WI38 (cell line): ENCODE data around the gene CLIP4.

Experiments used
- H3K4me3 ChIP-seq: 2 replicates; pipeline ENCODE4 v1.5.1; 2011; ENCODE audit warnings: low read depth, mild to moderate bottlenecking, control low read depth, low read length
- TF ChIP-seq, protein P1 (sequence below): IDR thresholded peaks from 2 replicates; pipeline ENCODE4 v1.5.1; 2012; ENCODE audit warnings: low read depth, mild to moderate bottlenecking, control low read depth, low read length

The CLIP4 gene

DNA sequence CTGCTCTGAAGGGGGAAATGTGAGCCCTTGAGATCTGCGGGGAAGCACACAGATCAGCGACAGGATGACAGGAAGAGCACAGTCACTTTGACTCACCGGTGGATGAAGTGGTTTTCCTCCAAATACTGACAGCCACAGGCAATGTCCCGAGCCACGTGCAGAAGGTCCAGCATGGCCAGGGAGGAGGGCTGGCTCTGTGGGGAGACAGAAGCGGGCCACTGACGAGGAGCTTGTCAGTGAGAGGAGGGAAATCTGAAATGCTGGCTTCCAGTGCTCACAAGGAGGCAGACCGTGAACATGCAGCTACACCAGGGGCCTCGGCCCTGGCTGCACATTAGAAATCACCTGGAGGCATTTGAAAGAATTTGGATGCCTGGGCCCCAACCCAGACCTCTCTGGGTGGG, 98.7 kb downstream of the CLIP4 start:
- no peak overlapping the region for H3K4me3 ChIP-seq
- TF ChIP-seq, protein P1, sequence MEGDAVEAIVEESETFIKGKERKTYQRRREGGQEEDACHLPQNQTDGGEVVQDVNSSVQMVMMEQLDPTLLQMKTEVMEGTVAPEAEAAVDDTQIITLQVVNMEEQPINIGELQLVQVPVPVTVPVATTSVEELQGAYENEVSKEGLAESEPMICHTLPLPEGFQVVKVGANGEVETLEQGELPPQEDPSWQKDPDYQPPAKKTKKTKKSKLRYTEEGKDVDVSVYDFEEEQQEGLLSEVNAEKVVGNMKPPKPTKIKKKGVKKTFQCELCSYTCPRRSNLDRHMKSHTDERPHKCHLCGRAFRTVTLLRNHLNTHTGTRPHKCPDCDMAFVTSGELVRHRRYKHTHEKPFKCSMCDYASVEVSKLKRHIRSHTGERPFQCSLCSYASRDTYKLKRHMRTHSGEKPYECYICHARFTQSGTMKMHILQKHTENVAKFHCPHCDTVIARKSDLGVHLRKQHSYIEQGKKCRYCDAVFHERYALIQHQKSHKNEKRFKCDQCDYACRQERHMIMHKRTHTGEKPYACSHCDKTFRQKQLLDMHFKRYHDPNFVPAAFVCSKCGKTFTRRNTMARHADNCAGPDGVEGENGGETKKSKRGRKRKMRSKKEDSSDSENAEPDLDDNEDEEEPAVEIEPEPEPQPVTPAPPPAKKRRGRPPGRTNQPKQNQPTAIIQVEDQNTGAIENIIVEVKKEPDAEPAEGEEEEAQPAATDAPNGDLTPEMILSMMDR, result no peak

DNA sequence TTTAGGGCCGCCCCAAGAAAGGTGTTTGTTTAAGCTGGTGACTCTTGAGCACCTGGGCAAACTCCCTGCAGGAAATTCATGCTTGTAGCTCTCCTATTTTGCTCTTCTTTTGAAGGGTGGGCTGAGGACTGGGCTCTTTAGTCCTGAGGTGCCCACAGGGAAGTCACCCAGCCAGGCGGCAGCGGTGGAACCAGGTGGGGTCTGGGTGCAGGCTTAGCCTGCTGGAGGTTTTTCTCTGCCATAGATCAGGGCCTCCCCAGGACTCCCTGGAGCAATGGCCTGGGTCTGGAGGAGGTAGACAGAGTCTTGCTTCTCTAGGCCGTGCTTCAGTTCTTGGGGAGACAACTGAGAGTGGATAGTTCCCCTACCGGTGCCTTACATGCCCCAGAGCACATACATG, 99.9 kb downstream of the CLIP4 start:
- H3K4me3 ChIP-seq, result no peak overlapping the region
- TF ChIP-seq, protein P1, result no peak

GRCh38 chr2:29215739-29216608, 100.8 kb downstream of the CLIP4 start:
- no peak overlapping the region for H3K4me3 ChIP-seq
- TF ChIP-seq, protein P1, result no peak

DNA sequence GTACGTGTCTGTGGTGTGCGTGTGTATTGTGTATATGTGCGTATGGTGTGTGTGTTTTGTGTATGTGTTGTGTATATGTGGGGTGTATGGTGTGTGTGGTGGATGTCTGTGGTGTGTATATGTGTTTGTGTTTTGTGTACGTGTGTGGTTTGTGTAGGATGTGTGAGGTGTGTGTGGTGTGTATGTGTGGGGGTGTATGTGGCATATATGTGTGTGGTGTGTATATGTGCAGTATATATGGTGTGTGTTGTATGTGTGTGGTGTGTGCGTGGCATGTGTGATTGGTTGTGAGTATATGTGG, 101.3 kb downstream of the CLIP4 start:
- H3K4me3 ChIP-seq, result no peak overlapping the region
- TF ChIP-seq, protein P1, result no peak

DNA sequence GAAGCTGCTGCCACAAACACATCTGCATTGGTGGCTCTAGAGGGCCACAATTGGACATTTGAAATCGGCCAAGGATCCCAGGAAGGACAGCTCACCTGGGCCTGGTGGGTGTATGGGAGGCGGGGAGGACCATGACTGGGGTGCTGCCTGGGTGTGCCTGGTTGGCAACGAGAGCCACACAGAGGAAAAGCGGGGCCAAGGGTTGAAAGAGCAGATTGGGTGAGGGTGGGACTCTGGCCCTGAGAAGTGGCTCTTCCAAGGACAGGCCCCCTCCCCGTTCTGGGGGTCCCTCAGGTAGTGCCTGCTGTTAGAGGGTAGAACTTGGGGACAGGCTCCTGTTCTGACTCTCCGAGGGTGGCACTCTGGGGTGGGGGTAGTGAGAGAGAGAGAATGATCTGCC, 102.9 kb downstream of the CLIP4 start:
- TF ChIP-seq, protein P1, result no peak
- no peak overlapping the region for H3K4me3 ChIP-seq

GRCh38 chr2:29218550-29219125, 103.4 kb downstream of the CLIP4 start:
- TF ChIP-seq, protein P1, result no peak
- no peak overlapping the region for H3K4me3 ChIP-seq

- H3K4me3 ChIP-seq, result no peak overlapping the region
- TF ChIP-seq, protein P1, result no peak
Observed at GRCh38 chr2:29219374-29219773, 104.2 kb downstream of the CLIP4 start.
